ENCODE results near the gene BCKDHB.

The BCKDHB gene

DNA sequence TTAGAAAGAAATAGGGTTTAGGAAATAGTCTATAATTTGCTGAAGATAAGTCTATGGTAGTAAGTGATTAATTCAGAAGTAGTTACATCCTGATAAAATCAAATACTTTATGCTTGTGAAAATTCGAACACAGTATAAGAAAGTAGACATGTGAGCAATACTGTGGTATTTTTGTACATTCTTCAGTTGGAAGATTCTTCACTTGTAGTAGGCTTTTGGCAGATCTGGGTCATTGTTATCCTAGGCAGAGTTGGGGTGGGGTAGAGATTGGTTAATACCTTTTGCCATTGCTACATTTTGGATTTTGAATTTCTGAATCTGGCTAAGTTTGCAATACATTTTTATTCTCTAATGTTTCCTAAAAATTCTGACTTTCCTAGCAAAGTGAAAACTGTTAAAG is 197.5 kb downstream of the BCKDHB start:
- Histone ChIP-seq H3K9me3 (ENCODE audit: control insufficient read depth in 2 of 2, low read length in 2 of 2) (no peaks in the 10 kb centered on the region), H3K9ac (ENCODE audit: low read depth in 1 of 2, low read length in 2 of 2) (no peak overlapping the region), H3K36me3 (ENCODE audit: control insufficient read depth in 2 of 2, insufficient read depth in 2 of 2, low read length in 2 of 2) (no peaks in the 10 kb centered on the region), H3K4me3 (ENCODE audit: low read length in 2 of 2) (no peak overlapping the region), H3K4me1 (ENCODE audit: control insufficient read depth in 2 of 2, insufficient read depth in 2 of 2, low read length in 2 of 2) (no peaks in the 10 kb centered on the region), H3K27ac (ENCODE audit: low read depth in 2 of 2, low read length in 2 of 2) (no peak overlapping the region), H3K27me3 (ENCODE audit: control insufficient read depth in 2 of 2, insufficient read depth in 2 of 2, low read length in 2 of 2) (no peaks in the 10 kb centered on the region)

DNA sequence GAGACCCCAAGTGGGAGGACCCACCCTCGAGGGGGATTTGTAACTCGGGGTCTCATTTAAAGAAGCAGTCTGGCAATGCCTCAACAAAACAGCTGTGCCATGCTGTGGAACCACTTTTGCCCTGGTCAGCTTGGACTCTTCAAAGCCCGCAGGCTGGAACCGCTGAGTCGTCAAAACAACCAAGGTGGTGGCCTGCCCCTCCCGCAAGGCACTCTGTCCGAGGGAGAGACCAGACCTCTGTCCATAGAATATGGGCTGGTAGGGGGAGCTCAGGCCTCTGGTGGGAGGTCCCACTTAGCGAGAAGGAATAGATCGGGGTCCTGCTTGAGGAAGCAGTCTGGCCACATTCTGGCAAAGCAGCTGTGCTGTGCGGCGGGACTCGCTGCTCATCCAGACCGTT is 208.1 kb downstream of the BCKDHB start:
- Histone ChIP-seq H3K4me3 (ENCODE audit: low read length in 2 of 2) (no peak overlapping the region), H3K9me3 (ENCODE audit: control insufficient read depth in 2 of 2, low read length in 2 of 2) (no peaks in the 10 kb centered on the region), H3K36me3 (ENCODE audit: control insufficient read depth in 2 of 2, insufficient read depth in 2 of 2, low read length in 2 of 2) (no peaks in the 10 kb centered on the region), H3K4me1 (ENCODE audit: control insufficient read depth in 2 of 2, insufficient read depth in 2 of 2, low read length in 2 of 2) (no peaks in the 10 kb centered on the region), H3K9ac (ENCODE audit: low read depth in 1 of 2, low read length in 2 of 2) (no peak overlapping the region), H3K27ac (ENCODE audit: low read depth in 2 of 2, low read length in 2 of 2) (no peak overlapping the region), H3K27me3 (ENCODE audit: control insufficient read depth in 2 of 2, insufficient read depth in 2 of 2, low read length in 2 of 2) (no peaks in the 10 kb centered on the region)

DNA sequence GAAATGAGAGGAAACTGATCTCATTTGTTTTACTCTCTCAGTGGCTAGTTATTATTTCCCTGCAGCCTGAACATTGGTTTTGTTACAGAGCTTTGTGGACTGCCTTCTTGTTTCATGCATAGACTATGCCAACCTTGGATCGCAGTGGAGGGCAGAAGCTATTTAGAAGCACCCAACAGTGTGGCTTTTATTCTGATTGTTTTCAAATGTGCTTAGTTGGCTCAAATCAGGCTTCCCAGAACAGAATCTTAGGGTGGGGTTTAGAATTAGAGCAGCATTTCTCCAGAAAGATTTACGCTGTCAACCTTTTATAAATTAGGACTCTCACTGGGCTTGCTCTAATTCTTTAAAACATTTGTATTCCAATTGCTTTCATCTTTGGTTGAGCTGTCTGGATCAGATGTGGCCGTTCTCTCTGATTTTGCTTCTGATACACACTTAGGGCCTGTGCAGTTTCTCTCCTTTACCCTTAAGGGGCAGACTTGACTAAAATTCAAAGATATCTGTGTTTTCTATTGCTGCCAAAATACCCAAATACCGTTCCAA is 210.3 kb downstream of the BCKDHB start:
- H3K4me3 ChIP-seq (ENCODE audit: low read length in 2 of 2): no peak overlapping the region
- no peaks in the 10 kb centered on the region for H3K27me3 ChIP-seq (ENCODE audit: control insufficient read depth in 2 of 2, insufficient read depth in 2 of 2, low read length in 2 of 2)
- H3K4me1 ChIP-seq (ENCODE audit: control insufficient read depth in 2 of 2, insufficient read depth in 2 of 2, low read length in 2 of 2): no peaks in the 10 kb centered on the region
- H3K27ac ChIP-seq (ENCODE audit: low read depth in 2 of 2, low read length in 2 of 2): no peak overlapping the region
- no peak overlapping the region for H3K9ac ChIP-seq (ENCODE audit: low read depth in 1 of 2, low read length in 2 of 2)
- H3K9me3 ChIP-seq (ENCODE audit: control insufficient read depth in 2 of 2, low read length in 2 of 2): no peaks in the 10 kb centered on the region
- no peaks in the 10 kb centered on the region for H3K36me3 ChIP-seq (ENCODE audit: control insufficient read depth in 2 of 2, insufficient read depth in 2 of 2, low read length in 2 of 2)

DNA sequence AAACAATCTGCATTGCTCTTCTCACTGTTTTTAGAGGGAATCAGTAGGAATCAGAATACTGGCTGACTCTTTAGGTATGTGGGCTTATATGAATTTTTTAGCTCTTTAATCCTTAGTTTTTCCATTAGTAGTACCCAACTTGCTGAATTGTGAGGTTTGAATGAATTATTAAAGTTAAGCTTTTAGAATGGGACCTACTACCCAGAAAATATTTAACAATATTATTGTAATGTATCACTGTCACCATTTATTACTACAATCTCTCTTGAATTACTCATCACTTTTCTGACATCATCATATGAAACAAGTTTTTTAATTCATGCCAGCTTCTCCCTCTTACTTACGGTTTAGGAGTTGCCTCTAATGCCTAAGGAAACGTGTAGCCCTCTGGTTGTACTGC is 212.7 kb downstream of the BCKDHB start:
- no peaks in the 10 kb centered on the region for H3K27me3 ChIP-seq (ENCODE audit: control insufficient read depth in 2 of 2, insufficient read depth in 2 of 2, low read length in 2 of 2)
- no peaks in the 10 kb centered on the region for H3K36me3 ChIP-seq (ENCODE audit: control insufficient read depth in 2 of 2, insufficient read depth in 2 of 2, low read length in 2 of 2)
- H3K4me3 ChIP-seq (ENCODE audit: low read length in 2 of 2): no peak overlapping the region
- H3K9ac ChIP-seq (ENCODE audit: low read depth in 1 of 2, low read length in 2 of 2): no peak overlapping the region
- H3K27ac ChIP-seq (ENCODE audit: low read depth in 2 of 2, low read length in 2 of 2): no peak overlapping the region
- H3K4me1 ChIP-seq (ENCODE audit: control insufficient read depth in 2 of 2, insufficient read depth in 2 of 2, low read length in 2 of 2): no peaks in the 10 kb centered on the region
- no peaks in the 10 kb centered on the region for H3K9me3 ChIP-seq (ENCODE audit: control insufficient read depth in 2 of 2, low read length in 2 of 2)

DNA sequence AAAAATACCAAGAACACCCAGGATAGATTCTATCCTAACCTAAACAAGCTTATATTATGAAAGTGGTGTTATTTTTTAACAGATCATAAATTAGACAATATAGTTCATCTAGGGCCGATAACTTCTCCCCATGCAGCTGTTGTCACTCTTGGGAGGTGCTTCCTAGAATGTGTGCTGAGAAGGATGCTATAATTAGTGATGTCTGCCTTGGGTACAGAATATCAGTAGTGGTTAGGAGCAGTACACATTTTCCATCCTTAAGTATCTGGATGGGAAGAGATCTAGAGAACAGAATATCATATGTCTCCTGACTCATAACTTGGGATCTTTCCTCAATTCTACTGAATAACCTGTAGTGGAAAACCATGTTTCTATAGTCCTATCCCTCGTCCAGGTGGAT is 214.5 kb downstream of the BCKDHB start:
- no peaks in the 10 kb centered on the region for H3K9me3 ChIP-seq (ENCODE audit: control insufficient read depth in 2 of 2, low read length in 2 of 2)
- no peak overlapping the region for H3K4me3 ChIP-seq (ENCODE audit: low read length in 2 of 2)
- H3K36me3 ChIP-seq (ENCODE audit: control insufficient read depth in 2 of 2, insufficient read depth in 2 of 2, low read length in 2 of 2): no peaks in the 10 kb centered on the region
- H3K27ac ChIP-seq (ENCODE audit: low read depth in 2 of 2, low read length in 2 of 2): no peak overlapping the region
- H3K9ac ChIP-seq (ENCODE audit: low read depth in 1 of 2, low read length in 2 of 2): no peak overlapping the region
- H3K4me1 ChIP-seq (ENCODE audit: control insufficient read depth in 2 of 2, insufficient read depth in 2 of 2, low read length in 2 of 2): no peaks in the 10 kb centered on the region
- no peaks in the 10 kb centered on the region for H3K27me3 ChIP-seq (ENCODE audit: control insufficient read depth in 2 of 2, insufficient read depth in 2 of 2, low read length in 2 of 2)

DNA sequence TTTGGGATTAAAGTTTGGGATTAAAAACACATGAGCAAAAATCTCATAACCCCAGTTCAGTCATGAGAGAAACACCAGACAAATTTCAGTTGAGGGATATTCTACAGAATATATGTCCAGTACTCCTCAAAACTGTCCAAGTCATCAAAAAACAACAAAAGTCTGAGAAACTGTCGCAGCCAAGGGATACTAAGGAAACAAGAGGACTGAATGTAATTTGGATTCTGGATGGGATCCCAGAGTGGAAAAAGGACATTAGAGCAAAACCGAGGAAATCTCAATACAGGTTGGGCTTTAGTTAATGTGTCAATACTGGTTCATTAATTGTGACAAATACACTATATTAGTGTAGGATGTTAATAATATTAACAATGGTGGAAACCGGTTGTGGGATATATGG is 219.3 kb downstream of the BCKDHB start:
- Histone ChIP-seq H3K9me3 (ENCODE audit: control insufficient read depth in 2 of 2, low read length in 2 of 2) (no peaks in the 10 kb centered on the region), H3K27ac (ENCODE audit: low read depth in 2 of 2, low read length in 2 of 2) (no peak overlapping the region), H3K4me3 (ENCODE audit: low read length in 2 of 2) (no peak overlapping the region), H3K4me1 (ENCODE audit: control insufficient read depth in 2 of 2, insufficient read depth in 2 of 2, low read length in 2 of 2) (no peaks in the 10 kb centered on the region), H3K36me3 (ENCODE audit: control insufficient read depth in 2 of 2, insufficient read depth in 2 of 2, low read length in 2 of 2) (no peaks in the 10 kb centered on the region), H3K9ac (ENCODE audit: low read depth in 1 of 2, low read length in 2 of 2) (no peak overlapping the region), H3K27me3 (ENCODE audit: control insufficient read depth in 2 of 2, insufficient read depth in 2 of 2, low read length in 2 of 2) (no peaks in the 10 kb centered on the region)

DNA sequence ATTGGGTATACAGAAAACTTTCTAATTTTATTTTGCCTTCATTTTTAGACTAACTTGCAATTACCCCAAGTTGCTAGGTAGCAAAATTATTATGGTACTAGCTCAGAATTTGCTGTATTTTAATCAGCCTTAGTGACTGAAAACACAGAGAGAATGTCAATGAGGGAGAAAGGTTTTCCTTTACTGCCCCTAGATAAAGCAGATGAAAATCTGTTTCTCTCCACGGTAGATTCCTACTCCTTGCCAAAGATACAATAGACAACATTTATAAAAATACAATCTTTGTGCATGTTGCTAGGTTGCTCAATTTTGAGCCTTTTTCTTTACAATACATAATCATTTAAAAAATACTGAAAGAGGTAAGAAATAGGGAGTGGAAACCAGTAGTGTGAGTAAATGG is 222.2 kb downstream of the BCKDHB start:
- H3K27me3 ChIP-seq (ENCODE audit: control insufficient read depth in 2 of 2, insufficient read depth in 2 of 2, low read length in 2 of 2): no peaks in the 10 kb centered on the region
- no peaks in the 10 kb centered on the region for H3K9me3 ChIP-seq (ENCODE audit: control insufficient read depth in 2 of 2, low read length in 2 of 2)
- no peaks in the 10 kb centered on the region for H3K4me1 ChIP-seq (ENCODE audit: control insufficient read depth in 2 of 2, insufficient read depth in 2 of 2, low read length in 2 of 2)
- no peak overlapping the region for H3K9ac ChIP-seq (ENCODE audit: low read depth in 1 of 2, low read length in 2 of 2)
- no peak overlapping the region for H3K4me3 ChIP-seq (ENCODE audit: low read length in 2 of 2)
- no peaks in the 10 kb centered on the region for H3K36me3 ChIP-seq (ENCODE audit: control insufficient read depth in 2 of 2, insufficient read depth in 2 of 2, low read length in 2 of 2)
- no peak overlapping the region for H3K27ac ChIP-seq (ENCODE audit: low read depth in 2 of 2, low read length in 2 of 2)

DNA sequence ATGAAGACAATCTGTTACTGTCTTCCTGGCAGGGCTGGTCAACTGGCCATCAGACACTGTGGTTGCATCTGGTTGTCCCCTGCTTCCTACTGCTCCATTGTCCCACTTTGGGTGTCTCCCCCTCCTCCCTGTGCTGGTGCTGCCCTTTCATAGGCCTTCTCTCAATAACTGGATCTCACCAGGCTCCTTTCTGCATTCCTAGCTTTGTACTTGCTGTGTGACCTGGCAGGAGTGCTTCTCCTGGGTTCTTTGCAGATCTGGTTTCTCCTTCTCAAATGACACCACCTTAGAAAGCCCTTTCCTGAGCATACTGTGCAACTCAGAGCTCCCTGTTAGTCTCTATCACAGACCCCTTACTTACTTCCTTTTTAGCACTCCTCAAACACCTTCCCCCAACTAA is 223.0 kb downstream of the BCKDHB start:
- no peak overlapping the region for H3K27ac ChIP-seq (ENCODE audit: low read depth in 2 of 2, low read length in 2 of 2)
- H3K4me1 ChIP-seq (ENCODE audit: control insufficient read depth in 2 of 2, insufficient read depth in 2 of 2, low read length in 2 of 2): no peaks in the 10 kb centered on the region
- H3K9me3 ChIP-seq (ENCODE audit: control insufficient read depth in 2 of 2, low read length in 2 of 2): no peaks in the 10 kb centered on the region
- H3K36me3 ChIP-seq (ENCODE audit: control insufficient read depth in 2 of 2, insufficient read depth in 2 of 2, low read length in 2 of 2): no peaks in the 10 kb centered on the region
- H3K27me3 ChIP-seq (ENCODE audit: control insufficient read depth in 2 of 2, insufficient read depth in 2 of 2, low read length in 2 of 2): no peaks in the 10 kb centered on the region
- H3K4me3 ChIP-seq (ENCODE audit: low read length in 2 of 2): no peak overlapping the region
- H3K9ac ChIP-seq (ENCODE audit: low read depth in 1 of 2, low read length in 2 of 2): no peak overlapping the region

DNA sequence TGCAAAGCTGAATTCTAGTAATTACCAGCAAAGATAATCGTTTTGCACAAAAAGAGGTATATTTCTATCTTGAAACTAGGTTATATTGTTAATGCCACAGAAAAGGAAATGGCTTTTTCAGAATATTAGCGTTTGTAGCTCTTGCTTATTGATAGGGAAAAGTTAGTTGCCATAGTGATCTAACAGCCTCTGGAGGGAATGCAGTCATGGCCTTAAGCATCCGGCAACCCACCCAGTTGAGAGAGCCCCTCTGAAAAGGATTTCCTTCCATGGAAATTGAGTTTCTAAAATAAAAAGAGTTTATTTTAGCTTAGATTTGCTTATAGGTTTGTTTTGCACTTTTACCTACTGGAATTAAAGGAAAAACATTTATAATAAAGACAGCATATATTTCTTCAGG is 224.5 kb downstream of the BCKDHB start:
- H3K4me1 ChIP-seq (ENCODE audit: control insufficient read depth in 2 of 2, insufficient read depth in 2 of 2, low read length in 2 of 2): no peaks in the 10 kb centered on the region
- H3K9me3 ChIP-seq (ENCODE audit: control insufficient read depth in 2 of 2, low read length in 2 of 2): no peaks in the 10 kb centered on the region
- H3K9ac ChIP-seq (ENCODE audit: low read depth in 1 of 2, low read length in 2 of 2): no peak overlapping the region
- no peaks in the 10 kb centered on the region for H3K36me3 ChIP-seq (ENCODE audit: control insufficient read depth in 2 of 2, insufficient read depth in 2 of 2, low read length in 2 of 2)
- H3K27me3 ChIP-seq (ENCODE audit: control insufficient read depth in 2 of 2, insufficient read depth in 2 of 2, low read length in 2 of 2): no peaks in the 10 kb centered on the region
- no peak overlapping the region for H3K27ac ChIP-seq (ENCODE audit: low read depth in 2 of 2, low read length in 2 of 2)
- no peak overlapping the region for H3K4me3 ChIP-seq (ENCODE audit: low read length in 2 of 2)

DNA sequence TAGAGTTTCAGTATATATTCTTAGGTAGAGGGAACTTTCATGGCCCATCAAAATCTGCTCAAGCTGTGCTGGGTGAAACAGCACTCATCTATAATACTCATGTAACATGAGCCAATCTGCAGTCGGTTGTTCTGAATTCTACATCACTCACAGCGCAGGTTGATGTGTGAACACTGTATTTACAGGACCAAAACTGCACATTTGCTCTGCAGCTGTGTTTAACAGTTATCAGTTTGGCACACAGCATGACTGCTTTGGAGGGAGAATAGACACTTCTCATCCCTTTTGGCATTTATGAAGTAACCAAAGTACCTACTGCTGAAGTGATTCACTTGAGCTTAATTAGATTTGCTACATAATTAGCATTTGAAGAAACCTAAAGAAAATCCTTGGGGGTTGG is 225.1 kb downstream of the BCKDHB start:
- Histone ChIP-seq H3K27ac (ENCODE audit: low read depth in 2 of 2, low read length in 2 of 2) (no peak overlapping the region), H3K4me1 (ENCODE audit: control insufficient read depth in 2 of 2, insufficient read depth in 2 of 2, low read length in 2 of 2) (no peaks in the 10 kb centered on the region), H3K36me3 (ENCODE audit: control insufficient read depth in 2 of 2, insufficient read depth in 2 of 2, low read length in 2 of 2) (no peaks in the 10 kb centered on the region), H3K9me3 (ENCODE audit: control insufficient read depth in 2 of 2, low read length in 2 of 2) (no peaks in the 10 kb centered on the region), H3K9ac (ENCODE audit: low read depth in 1 of 2, low read length in 2 of 2) (no peak overlapping the region), H3K27me3 (ENCODE audit: control insufficient read depth in 2 of 2, insufficient read depth in 2 of 2, low read length in 2 of 2) (no peaks in the 10 kb centered on the region), H3K4me3 (ENCODE audit: low read length in 2 of 2) (no peak overlapping the region)

DNA sequence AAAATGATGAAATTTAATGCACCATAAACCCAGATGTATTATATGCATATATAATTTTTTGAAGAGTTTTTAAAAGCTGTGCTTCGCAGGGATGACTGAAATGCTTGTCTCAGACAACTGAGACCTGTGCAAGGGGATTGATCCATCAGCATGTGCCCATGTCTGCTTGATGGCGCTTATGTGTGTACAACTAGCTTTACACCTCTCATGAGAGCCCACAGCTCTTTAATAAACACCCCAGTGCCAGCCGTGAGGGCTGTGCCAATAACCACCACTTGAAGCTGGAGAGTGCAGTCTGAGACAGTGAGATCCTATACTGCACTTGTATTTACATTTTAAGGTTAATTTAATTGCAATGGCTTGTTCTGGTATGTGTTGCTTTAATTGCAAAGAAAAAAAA is 225.5 kb downstream of the BCKDHB start:
- Histone ChIP-seq H3K9ac (ENCODE audit: low read depth in 1 of 2, low read length in 2 of 2) (no peak overlapping the region), H3K4me1 (ENCODE audit: control insufficient read depth in 2 of 2, insufficient read depth in 2 of 2, low read length in 2 of 2) (no peaks in the 10 kb centered on the region), H3K27me3 (ENCODE audit: control insufficient read depth in 2 of 2, insufficient read depth in 2 of 2, low read length in 2 of 2) (no peaks in the 10 kb centered on the region), H3K27ac (ENCODE audit: low read depth in 2 of 2, low read length in 2 of 2) (no peak overlapping the region), H3K9me3 (ENCODE audit: control insufficient read depth in 2 of 2, low read length in 2 of 2) (no peaks in the 10 kb centered on the region), H3K4me3 (ENCODE audit: low read length in 2 of 2) (no peak overlapping the region), H3K36me3 (ENCODE audit: control insufficient read depth in 2 of 2, insufficient read depth in 2 of 2, low read length in 2 of 2) (no peaks in the 10 kb centered on the region)
